ENCODE results near the gene ZNF423.

The ZNF423 gene

GRCh38 chr16:49851468-49851787, 4.5 kb downstream of the ZNF423 start:
- no peaks in the 10 kb centered on the region for H3K9me3 ChIP-seq (ENCODE audit: low read length)
- no peaks in the 10 kb centered on the region for H3F3A ChIP-seq (ENCODE audit: insufficient read depth, low read length)
- no peak overlapping the region for H3K27ac ChIP-seq (ENCODE audit: low read depth, low read length, poor library complexity, severe bottlenecking)
- no peaks in the 10 kb centered on the region for H3K79me2 ChIP-seq (ENCODE audit: insufficient read depth, low read length)
- H3K27me3 ChIP-seq (ENCODE audit: insufficient read depth, low read length), result 0 out of 2 replicates have a peak, but pooled peaks cover 13% of the 10 kb centered on the region
- no peaks in the 10 kb centered on the region for H3K36me3 ChIP-seq (ENCODE audit: insufficient read depth, low read length)
- H2AFZ ChIP-seq (ENCODE audit: low read length), result no peak overlapping the region
- H3K9me2 ChIP-seq (ENCODE audit: low read depth, low read length), result no peaks in the 10 kb centered on the region
- H4K20me1 ChIP-seq (ENCODE audit: insufficient read depth, low read length), result no peaks in the 10 kb centered on the region
- no peak overlapping the region for H3K9ac ChIP-seq (ENCODE audit: low read length)
- no peak overlapping the region for H3K4me3 ChIP-seq (ENCODE audit: low read depth, low read length, poor library complexity, severe bottlenecking)
- H3K4me1 ChIP-seq (ENCODE audit: insufficient read depth, low read length, severe bottlenecking), result no peaks in the 10 kb centered on the region
- H3K4me2 ChIP-seq (ENCODE audit: low read length), result no peak overlapping the region
- TF ChIP-seq EZH2 (IDR thresholded peaks at IDR 0.05; ENCODE audit: borderline replicate concordance, low read length) (no peak), CTCF (IDR thresholded peaks at IDR 0.05; ENCODE audit: low read length) (no peak)

- Histone ChIP-seq H3K27me3 (ENCODE audit: insufficient read depth, low read length) (0 out of 2 replicates have a peak, but pooled peaks cover 13% of the 10 kb centered on the region), H4K20me1 (ENCODE audit: insufficient read depth, low read length) (no peaks in the 10 kb centered on the region), H3K36me3 (ENCODE audit: insufficient read depth, low read length) (no peaks in the 10 kb centered on the region), H3K9me3 (ENCODE audit: low read length) (no peaks in the 10 kb centered on the region), H3K4me1 (ENCODE audit: insufficient read depth, low read length, severe bottlenecking) (no peaks in the 10 kb centered on the region), H3F3A (ENCODE audit: insufficient read depth, low read length) (no peaks in the 10 kb centered on the region), H3K79me2 (ENCODE audit: insufficient read depth, low read length) (no peaks in the 10 kb centered on the region), H2AFZ (ENCODE audit: low read length) (no peak overlapping the region), H3K4me2 (ENCODE audit: low read length) (no peak overlapping the region), H3K4me3 (ENCODE audit: low read depth, low read length, poor library complexity, severe bottlenecking) (no peak overlapping the region), H3K27ac (ENCODE audit: low read depth, low read length, poor library complexity, severe bottlenecking) (no peak overlapping the region), H3K9me2 (ENCODE audit: low read depth, low read length) (no peaks in the 10 kb centered on the region), H3K9ac (ENCODE audit: low read length) (no peak overlapping the region)
- TF ChIP-seq CTCF (IDR thresholded peaks at IDR 0.05; ENCODE audit: low read length) (no peak), EZH2 (IDR thresholded peaks at IDR 0.05; ENCODE audit: borderline replicate concordance, low read length) (no peak)
Measured at GRCh38 chr16:49850558-49851467, 5.1 kb downstream of the ZNF423 start.

- Histone ChIP-seq H3K27me3 (ENCODE audit: insufficient read depth, low read length) (0 out of 2 replicates have a peak, but pooled peaks cover 12% of the 10 kb centered on the region), H3K27ac (ENCODE audit: low read depth, low read length, poor library complexity, severe bottlenecking) (no peak overlapping the region), H3K9me3 (ENCODE audit: low read length) (no peaks in the 10 kb centered on the region), H3K9me2 (ENCODE audit: low read depth, low read length) (no peaks in the 10 kb centered on the region), H2AFZ (ENCODE audit: low read length) (no peak overlapping the region), H3K4me3 (ENCODE audit: low read depth, low read length, poor library complexity, severe bottlenecking) (no peak overlapping the region), H3K36me3 (ENCODE audit: insufficient read depth, low read length) (no peaks in the 10 kb centered on the region), H3K79me2 (ENCODE audit: insufficient read depth, low read length) (no peaks in the 10 kb centered on the region), H3K4me1 (ENCODE audit: insufficient read depth, low read length, severe bottlenecking) (no peaks in the 10 kb centered on the region), H4K20me1 (ENCODE audit: insufficient read depth, low read length) (no peaks in the 10 kb centered on the region), H3K4me2 (ENCODE audit: low read length) (no peak overlapping the region), H3F3A (ENCODE audit: insufficient read depth, low read length) (no peaks in the 10 kb centered on the region), H3K9ac (ENCODE audit: low read length) (no peak overlapping the region)
- TF ChIP-seq EZH2 (IDR thresholded peaks at IDR 0.05; ENCODE audit: borderline replicate concordance, low read length) (no peak), CTCF (IDR thresholded peaks at IDR 0.05; ENCODE audit: low read length) (no peak)
Measured at GRCh38 chr16:49849754-49850108, 6.2 kb downstream of the ZNF423 start.
